ENCODE data around the gene PRKG1. TPM values are rescaled to one million over a fixed set of nuclear protein-coding genes. Genes with fewer than 3 reads are reported as not detected.

The PRKG1 gene
- total and polyA plus RNA-seq, 7 donors: 4.5 to 49.0 (median 31.7) TPM

- Histone ChIP-seq H3K27ac (no peak overlapping the region), H3K4me1 (peaks cover 12% of the 10 kb centered on the region), H3K27me3 (ENCODE audit: insufficient read depth in 3 of 3, low read length in 2 of 3) (no peaks in the 10 kb centered on the region), H3K9me3 (no peaks in the 10 kb centered on the region), H3K4me3 (no peak overlapping the region), H3K36me3 (ENCODE audit: insufficient read depth in 1 of 2, low read depth in 1 of 2) (no peaks in the 10 kb centered on the region)
- DNase-seq (no peak), ATAC-seq (no peak)
- intact Hi-C loops (cut with DNase I): no loop called here
- 81 to 86% (median 84%) methylated on average over 5 of the region's 5 CpGs for WGBS, 3 donors
- no peak for TF ChIP-seq CTCF (IDR thresholded peaks at IDR 0.05)
These were observed 732.0 kb downstream of the PRKG1 start for GRCh38 chr10:51806079-51806835.

- WGBS, 3 donors: 86 to 96% (median 91%) methylated on average over 3 of the region's 3 CpGs
- no peak for ATAC-seq
- intact Hi-C loops (cut with DNase I): no loop called here
These were observed 733.9 kb downstream of the PRKG1 start for GRCh38 chr10:51808187-51808586.

GRCh38 chr10:51815723-51816122 is 741.4 kb downstream of the PRKG1 start:
- Histone ChIP-seq H3K27me3 (ENCODE audit: insufficient read depth in 3 of 3, low read length in 2 of 3) (no peaks in the 10 kb centered on the region), H3K4me1 (no peaks in the 10 kb centered on the region), H3K9me3 (no peaks in the 10 kb centered on the region), H3K4me3 (no peak overlapping the region), H3K36me3 (ENCODE audit: insufficient read depth in 1 of 2, low read depth in 1 of 2) (no peaks in the 10 kb centered on the region), H3K27ac (no peak overlapping the region)
- ATAC-seq: no peak
- no peak for DNase-seq
- intact Hi-C loops (cut with DNase I): no loop called here
- TF ChIP-seq CTCF (IDR thresholded peaks at IDR 0.05): no peak
- WGBS, 3 donors: 73 to 97% (median 95%) methylated on average over 2 of the region's 2 CpGs

More at GRCh38 chr10:51808187-51808586, 733.9 kb downstream of the PRKG1 start:
- Histone ChIP-seq H3K4me1 (peaks cover 3% of the 10 kb centered on the region), H3K4me3 (no peak overlapping the region), H3K27me3 (ENCODE audit: insufficient read depth in 3 of 3, low read length in 2 of 3) (no peaks in the 10 kb centered on the region), H3K27ac (no peak overlapping the region), H3K36me3 (ENCODE audit: insufficient read depth in 1 of 2, low read depth in 1 of 2) (no peaks in the 10 kb centered on the region), H3K9me3 (no peaks in the 10 kb centered on the region)
- TF ChIP-seq CTCF (IDR thresholded peaks at IDR 0.05): no peak
- no peak for DNase-seq

- ATAC-seq (no peak), DNase-seq (no peak)
- Histone ChIP-seq H3K9me3 (no peaks in the 10 kb centered on the region), H3K27ac (no peak overlapping the region), H3K36me3 (ENCODE audit: insufficient read depth in 1 of 2, low read depth in 1 of 2) (no peaks in the 10 kb centered on the region), H3K4me3 (no peak overlapping the region), H3K27me3 (ENCODE audit: insufficient read depth in 3 of 3, low read length in 2 of 3) (no peaks in the 10 kb centered on the region), H3K4me1 (no peaks in the 10 kb centered on the region)
- WGBS, 3 donors: 48 to 62% (median 54%) methylated on average over 2 of the region's 2 CpGs
- intact Hi-C loops (cut with DNase I): no loop called here
- TF ChIP-seq CTCF (IDR thresholded peaks at IDR 0.05): no peak
These were observed 746.8 kb downstream of the PRKG1 start for GRCh38 chr10:51821045-51821444.

GRCh38 chr10:51821745-51822144 is 747.5 kb downstream of the PRKG1 start:
- Histone ChIP-seq H3K9me3 (no peaks in the 10 kb centered on the region), H3K4me3 (no peak overlapping the region), H3K27ac (no peak overlapping the region), H3K36me3 (ENCODE audit: insufficient read depth in 1 of 2, low read depth in 1 of 2) (no peaks in the 10 kb centered on the region), H3K27me3 (ENCODE audit: insufficient read depth in 3 of 3, low read length in 2 of 3) (no peaks in the 10 kb centered on the region), H3K4me1 (no peaks in the 10 kb centered on the region)
- DNase-seq (no peak), ATAC-seq (no peak)
- TF ChIP-seq CTCF (IDR thresholded peaks at IDR 0.05): no peak
- intact Hi-C loops (cut with DNase I): no loop called here
